OCI-LY1 (cell line): ENCODE measurements around the gene PARVA.

Experiments used
- EZH2 ChIP-seq: fragments of 200-600 bp; sonication (generic), shearing (Covaris generic); IDR thresholded peaks from 2 replicates; pipeline ENCODE4 v1.8.0; 2017; ENCODE audit warnings: borderline replicate concordance, mixed run types, mild to moderate bottlenecking, antibody characterized with exemption, low read length, moderate library complexity, mixed read lengths
- TF ChIP-seq, protein P1 (sequence below): fragments of 200-600 bp; sonication (generic), shearing (Covaris generic); IDR thresholded peaks from 2 replicates; pipeline ENCODE4 v1.5.1; 2017; ENCODE audit warnings: mild to moderate bottlenecking, antibody characterized with exemption, low read length, moderate library complexity, mixed read lengths

DNA sequence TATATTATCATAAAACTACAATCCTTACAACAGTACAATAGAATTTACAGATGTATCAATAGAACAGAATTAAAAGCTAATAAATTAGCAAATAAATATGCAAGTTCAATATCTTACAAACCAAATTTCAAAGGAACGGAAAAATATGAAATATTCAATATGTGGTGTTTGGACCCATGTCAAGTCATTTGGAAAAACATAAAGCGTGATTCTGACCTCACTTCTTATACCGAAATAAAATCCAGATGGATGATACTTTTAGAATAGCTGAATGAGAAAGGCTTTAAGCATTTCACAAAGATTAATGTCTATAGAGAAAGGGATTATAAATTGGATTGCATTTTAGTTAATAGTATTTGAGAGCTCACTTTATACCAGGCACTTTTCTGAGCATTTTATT is 204.0 kb downstream of the PARVA start:
- TF ChIP-seq, protein P1, sequence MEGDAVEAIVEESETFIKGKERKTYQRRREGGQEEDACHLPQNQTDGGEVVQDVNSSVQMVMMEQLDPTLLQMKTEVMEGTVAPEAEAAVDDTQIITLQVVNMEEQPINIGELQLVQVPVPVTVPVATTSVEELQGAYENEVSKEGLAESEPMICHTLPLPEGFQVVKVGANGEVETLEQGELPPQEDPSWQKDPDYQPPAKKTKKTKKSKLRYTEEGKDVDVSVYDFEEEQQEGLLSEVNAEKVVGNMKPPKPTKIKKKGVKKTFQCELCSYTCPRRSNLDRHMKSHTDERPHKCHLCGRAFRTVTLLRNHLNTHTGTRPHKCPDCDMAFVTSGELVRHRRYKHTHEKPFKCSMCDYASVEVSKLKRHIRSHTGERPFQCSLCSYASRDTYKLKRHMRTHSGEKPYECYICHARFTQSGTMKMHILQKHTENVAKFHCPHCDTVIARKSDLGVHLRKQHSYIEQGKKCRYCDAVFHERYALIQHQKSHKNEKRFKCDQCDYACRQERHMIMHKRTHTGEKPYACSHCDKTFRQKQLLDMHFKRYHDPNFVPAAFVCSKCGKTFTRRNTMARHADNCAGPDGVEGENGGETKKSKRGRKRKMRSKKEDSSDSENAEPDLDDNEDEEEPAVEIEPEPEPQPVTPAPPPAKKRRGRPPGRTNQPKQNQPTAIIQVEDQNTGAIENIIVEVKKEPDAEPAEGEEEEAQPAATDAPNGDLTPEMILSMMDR: no peak
- TF ChIP-seq EZH2: no peak
